AG10803 (cell line): ENCODE data around the gene SLC47A1.

ENCODE experiments used
- DNase-seq: peaks from one replicate; pipeline ENCODE4 v3.0.0; 2010; ENCODE audit warnings: low read depth
- H3K4me3 ChIP-seq: 2 replicates; pipeline ENCODE4 v1.5.1; 2011; ENCODE audit warnings: mild to moderate bottlenecking, low read length, control low read depth
- TF ChIP-seq, protein P1 (sequence below): conservative IDR thresholded peaks from 2 replicates; pipeline ENCODE4 v1.5.1; 2011; ENCODE audit warnings: mild to moderate bottlenecking, low read length, control low read depth, inconsistent platforms

SLC47A1 gene

DNA sequence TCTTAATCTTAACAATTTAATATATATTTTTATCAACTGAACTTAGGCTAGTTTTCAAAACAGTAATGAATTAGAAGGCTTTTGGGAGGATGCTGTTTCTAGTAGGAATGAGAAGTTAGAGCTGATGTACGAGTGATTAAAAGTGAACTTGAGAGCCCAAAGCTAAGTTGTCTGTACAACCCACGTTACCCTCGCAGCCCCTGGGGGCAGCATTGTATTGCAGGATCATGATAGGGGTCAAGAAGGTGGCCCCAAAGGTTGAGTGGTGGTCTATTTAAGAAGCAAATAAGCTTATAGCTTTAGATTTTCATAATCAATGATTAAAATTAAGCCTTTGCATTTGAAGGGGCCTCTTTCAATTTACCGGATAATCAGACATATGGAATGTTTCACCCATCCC, 81.2 kb downstream of the SLC47A1 start:
- TF ChIP-seq, protein P1, sequence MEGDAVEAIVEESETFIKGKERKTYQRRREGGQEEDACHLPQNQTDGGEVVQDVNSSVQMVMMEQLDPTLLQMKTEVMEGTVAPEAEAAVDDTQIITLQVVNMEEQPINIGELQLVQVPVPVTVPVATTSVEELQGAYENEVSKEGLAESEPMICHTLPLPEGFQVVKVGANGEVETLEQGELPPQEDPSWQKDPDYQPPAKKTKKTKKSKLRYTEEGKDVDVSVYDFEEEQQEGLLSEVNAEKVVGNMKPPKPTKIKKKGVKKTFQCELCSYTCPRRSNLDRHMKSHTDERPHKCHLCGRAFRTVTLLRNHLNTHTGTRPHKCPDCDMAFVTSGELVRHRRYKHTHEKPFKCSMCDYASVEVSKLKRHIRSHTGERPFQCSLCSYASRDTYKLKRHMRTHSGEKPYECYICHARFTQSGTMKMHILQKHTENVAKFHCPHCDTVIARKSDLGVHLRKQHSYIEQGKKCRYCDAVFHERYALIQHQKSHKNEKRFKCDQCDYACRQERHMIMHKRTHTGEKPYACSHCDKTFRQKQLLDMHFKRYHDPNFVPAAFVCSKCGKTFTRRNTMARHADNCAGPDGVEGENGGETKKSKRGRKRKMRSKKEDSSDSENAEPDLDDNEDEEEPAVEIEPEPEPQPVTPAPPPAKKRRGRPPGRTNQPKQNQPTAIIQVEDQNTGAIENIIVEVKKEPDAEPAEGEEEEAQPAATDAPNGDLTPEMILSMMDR = no peak
- no peak for DNase-seq
- no peak overlapping the region for H3K4me3 ChIP-seq

DNA sequence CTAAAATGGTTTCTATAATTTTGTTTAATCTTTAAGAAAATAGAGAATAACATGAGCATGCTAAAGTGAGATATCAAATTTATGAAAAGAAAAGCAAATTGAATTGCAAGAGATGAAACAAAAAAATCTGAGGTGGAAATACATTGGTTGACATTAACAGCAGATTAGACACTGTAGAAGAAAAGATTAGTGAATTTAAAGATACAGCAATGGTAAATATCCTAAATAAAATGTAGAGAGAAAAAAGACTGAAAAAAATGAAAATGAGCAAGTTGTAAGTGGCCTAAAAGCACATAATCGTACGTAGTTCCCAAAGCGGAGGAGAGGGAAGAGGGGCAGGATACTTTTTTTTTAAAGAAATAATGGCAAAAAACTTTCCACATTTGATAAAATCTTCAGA, 84.4 kb downstream of the SLC47A1 start:
- TF ChIP-seq, protein P1 = no peak
- H3K4me3 ChIP-seq = no peak overlapping the region

DNA sequence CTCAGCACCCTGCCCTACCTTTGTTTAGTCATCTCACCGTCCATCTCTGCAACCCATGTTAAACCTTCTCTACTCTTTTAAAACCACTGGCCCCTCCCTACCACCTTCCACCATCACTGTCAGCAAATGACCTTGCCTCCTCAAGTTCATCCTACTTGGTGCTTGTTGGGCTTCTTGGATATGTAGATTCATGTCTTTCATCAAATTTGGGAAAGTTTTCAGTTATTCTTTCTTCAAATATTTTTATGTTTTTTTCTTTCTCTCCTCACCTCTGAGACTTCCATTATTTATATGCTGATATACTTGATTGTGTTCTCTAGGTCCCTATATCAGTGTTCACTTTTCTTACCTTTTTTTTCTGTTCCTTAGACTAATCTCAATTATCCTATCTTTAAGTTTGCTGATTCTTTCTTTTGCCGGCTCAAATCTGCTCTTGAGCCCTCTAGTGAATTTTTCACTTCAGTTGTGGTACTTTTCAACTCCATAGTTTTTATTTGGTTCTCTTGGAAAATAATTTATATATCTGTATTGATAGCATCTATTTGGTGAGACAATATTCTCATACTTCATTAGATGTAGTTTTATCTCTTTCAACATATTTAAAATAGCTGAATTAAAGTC, 86.2 kb downstream of the SLC47A1 start:
- H3K4me3 ChIP-seq = no peak overlapping the region
- DNase-seq = no peak
- TF ChIP-seq, protein P1 = no peak

More for the DNA sequence above, 84.4 kb downstream of the SLC47A1 start:
- DNase-seq = no peak

DNA sequence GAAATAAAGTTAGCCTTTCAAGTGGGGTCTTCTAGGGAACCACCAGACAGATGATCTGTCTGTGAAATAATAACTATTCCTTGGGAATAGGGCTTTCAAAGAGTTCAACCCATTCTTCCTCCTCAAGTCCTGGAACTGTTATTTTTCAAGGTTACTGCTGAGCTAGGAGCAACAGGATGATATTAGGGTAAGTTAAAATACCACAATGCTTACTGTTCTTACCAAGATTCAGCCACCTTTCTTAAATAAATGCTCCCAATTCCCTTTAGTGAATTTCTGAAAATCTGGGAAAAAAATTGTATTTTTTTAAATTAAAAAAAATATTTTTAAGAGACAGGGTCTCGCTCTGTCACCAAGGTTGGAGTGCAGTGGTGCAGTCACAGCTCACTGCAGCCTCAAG, 88.0 kb downstream of the SLC47A1 start:
- no peak for DNase-seq
- no peak overlapping the region for H3K4me3 ChIP-seq
- TF ChIP-seq, protein P1 = no peak

DNA sequence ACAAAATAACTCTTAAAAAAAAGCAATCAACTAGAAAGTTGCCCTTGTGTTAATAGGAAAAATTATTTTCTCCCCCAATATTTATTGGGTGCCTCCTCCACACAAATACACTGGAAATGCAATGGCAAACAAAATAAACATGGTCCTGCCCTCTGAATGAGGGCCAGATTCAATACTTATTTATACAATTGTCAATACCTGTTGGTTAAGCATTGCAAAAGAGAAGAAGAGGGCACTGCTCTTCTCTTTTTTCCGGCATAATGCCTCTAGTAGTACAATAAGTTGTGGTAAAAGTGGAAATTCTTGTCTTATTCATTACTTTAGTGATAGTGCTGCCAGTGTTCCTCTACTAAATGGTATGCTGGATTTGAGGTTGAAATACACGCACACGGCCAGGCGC, 92.4 kb downstream of the SLC47A1 start:
- no peak for DNase-seq
- no peak overlapping the region for H3K4me3 ChIP-seq
- TF ChIP-seq, protein P1 = no peak
